GM12873 (cell line): ENCODE measurements around the gene RAB43.

ENCODE experiments used
- TF ChIP-seq, protein P1 (sequence below): IDR thresholded peaks from 2 replicates; pipeline ENCODE4 v1.5.1; 2012; ENCODE audit warnings: low read depth, mild to moderate bottlenecking, moderate library complexity, low read length, control low read depth; ENCODE audit not compliant: insufficient read depth; ENCODE audit errors: missing control alignments

Gene RAB43

GRCh38 chr3:129057249-129057648 is 64.4 kb downstream of the RAB43 start:
- TF ChIP-seq, protein P1, sequence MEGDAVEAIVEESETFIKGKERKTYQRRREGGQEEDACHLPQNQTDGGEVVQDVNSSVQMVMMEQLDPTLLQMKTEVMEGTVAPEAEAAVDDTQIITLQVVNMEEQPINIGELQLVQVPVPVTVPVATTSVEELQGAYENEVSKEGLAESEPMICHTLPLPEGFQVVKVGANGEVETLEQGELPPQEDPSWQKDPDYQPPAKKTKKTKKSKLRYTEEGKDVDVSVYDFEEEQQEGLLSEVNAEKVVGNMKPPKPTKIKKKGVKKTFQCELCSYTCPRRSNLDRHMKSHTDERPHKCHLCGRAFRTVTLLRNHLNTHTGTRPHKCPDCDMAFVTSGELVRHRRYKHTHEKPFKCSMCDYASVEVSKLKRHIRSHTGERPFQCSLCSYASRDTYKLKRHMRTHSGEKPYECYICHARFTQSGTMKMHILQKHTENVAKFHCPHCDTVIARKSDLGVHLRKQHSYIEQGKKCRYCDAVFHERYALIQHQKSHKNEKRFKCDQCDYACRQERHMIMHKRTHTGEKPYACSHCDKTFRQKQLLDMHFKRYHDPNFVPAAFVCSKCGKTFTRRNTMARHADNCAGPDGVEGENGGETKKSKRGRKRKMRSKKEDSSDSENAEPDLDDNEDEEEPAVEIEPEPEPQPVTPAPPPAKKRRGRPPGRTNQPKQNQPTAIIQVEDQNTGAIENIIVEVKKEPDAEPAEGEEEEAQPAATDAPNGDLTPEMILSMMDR = no peak

- TF ChIP-seq, protein P1 = no peak
These were observed 65.0 kb downstream of the RAB43 start for GRCh38 chr3:129056451-129057173.

GRCh38 chr3:129054605-129055104 is 66.9 kb downstream of the RAB43 start:
- TF ChIP-seq, protein P1 = no peak

DNA sequence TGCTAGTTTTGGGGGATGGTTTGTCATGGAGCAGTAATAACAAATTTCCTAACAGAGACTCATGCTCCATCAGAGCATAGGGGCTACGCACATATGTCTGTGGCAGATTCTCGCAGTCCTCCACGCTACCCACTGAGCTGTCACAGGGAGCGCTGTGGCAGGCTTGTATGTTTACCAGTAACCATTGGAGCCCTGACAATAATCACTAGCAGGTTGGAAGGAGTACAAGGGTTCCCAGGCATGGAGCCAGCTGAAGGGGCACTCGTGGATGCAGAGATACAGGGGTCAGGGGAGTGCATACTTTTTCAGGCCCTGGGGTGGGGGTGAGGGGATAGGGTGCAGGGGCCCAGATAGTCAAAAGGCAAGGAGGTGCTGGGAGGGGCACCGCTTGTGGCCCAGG is 68.9 kb downstream of the RAB43 start:
- TF ChIP-seq, protein P1 = no peak

GRCh38 chr3:129051871-129052340 is 69.7 kb downstream of the RAB43 start:
- TF ChIP-seq, protein P1 = no peak

DNA sequence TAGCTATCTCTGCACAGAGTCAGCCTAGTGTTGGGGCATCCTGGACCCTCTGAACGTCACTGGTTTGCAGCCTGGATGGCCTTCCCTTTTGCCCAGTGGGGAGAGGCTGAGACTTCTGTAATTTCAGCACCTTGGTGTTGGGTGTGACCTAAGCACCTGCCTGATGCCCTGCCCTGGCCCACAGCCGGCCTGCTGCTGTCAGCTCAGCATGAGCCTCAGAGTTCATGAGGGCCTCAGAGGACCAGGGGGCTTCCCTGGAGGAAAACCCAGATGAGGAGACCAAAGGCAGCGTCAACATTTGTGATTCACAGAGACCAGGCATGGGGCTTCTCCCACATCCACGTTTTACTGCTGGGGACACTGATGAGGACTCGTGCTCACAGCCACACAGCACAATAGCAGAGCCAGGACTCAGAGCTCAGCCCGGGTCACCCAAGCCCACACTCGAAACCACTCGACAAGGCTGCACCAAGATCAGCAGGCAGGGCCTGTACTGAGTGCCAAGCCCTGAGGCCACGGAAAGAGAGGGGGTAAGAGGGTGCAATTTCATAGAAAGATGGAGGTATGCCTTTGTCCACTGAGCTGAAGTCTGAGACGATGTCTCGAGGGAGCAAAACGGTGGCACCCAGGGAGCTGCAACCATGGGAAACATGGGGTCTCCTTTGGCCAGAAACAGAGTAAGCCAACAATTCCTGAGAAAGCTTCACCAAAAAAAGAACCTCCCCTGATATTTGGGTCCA is 70.9 kb downstream of the RAB43 start:
- TF ChIP-seq, protein P1 = no peak

GRCh38 chr3:129047553-129047839 is 74.1 kb downstream of the RAB43 start:
- TF ChIP-seq, protein P1 = no peak
